HG02938 (cell line): ENCODE data around the gene SH3TC2.

Source experiments
- ATAC-seq: cut with Tn5 transposase; IDR thresholded peaks from one replicate; pipeline ENCODE4 v1.9.1; 2021; ENCODE audit warnings: mild to moderate bottlenecking, moderate library complexity; ENCODE audit not compliant: unreplicated experiment

The SH3TC2 gene

DNA sequence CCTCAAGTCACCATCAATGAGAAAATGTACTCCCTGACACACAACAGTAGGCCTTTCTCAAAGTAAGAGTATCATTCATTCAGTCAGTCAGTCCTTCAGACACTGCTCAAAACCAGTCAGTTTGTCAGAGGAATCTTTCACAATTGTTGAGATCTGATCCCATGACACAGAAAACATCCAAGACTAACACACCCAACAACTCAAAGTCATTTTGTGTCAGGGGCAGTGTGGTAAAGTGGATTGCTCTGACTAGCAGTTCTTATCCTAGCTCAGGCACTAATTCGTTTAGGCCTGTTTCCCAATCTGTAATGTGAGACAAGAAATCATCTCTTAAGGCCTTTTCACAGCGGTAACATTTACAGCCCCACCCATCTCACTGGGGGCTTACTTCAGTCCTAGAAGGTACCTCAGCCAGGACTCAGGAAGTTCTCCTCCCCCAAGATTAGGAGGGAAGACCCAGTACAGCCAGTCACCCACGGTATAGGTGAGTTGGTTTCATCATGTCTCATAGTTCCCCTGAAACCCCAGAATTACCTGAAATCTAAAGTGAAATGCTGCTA is 31.9 kb downstream of the SH3TC2 start:
- ATAC-seq = no peak

DNA sequence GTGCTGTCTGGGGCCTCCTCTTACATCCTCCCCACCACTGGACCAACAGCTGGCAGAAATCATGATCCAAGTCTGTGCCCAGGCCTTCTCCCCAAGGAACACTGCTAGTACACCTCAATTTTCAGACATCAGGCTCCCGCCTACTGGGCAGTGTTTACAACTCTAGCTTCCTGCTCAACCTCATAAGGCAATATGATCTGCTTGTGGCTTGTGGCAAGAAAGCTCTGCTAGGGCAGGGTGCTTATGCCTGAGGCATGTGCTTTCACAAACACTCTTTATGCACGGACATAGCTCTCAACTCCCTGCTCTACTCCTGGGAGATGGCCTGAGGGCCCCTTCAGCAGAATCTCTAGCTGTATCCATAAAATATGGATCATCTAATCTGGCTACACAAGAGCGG is 32.5 kb downstream of the SH3TC2 start:
- no peak for ATAC-seq

DNA sequence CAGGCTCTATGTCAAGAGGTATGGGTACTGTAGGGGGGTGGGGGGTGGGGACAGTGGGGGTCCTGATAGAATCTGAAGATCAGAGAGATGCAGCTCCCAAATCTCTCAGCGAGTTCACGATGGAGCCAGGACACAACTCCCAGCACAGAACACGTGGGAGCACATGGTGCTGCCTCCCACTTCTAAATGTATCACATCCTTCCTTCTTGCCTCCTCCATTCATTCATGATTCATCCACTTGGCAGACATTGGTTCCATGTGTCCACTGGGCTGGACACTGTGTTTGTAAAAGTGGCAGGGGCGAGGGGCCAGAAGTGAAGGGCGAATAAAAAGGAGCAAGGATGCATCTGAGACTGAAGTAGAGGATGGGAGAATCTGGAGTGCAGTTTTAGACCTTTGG is 33.9 kb downstream of the SH3TC2 start:
- no peak for ATAC-seq

DNA sequence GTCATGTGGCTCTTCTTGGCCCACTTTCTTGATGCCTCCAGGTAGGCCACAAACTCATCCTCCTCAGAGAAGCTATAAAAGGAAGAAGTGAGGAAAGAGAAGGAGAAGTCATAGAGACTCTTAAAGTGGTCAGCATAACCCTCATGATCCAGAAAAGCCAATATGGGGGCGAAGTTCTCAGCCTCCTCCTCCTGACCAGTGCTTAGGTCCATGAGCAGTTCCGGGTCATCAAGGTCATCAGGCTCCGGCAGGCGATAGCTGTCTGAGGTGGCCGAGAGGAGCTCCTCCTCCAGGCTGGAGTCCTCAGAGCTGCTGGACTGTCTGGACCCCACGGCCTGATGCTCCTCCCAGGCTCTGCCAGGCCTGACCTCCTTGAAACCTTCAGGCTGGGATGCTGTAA is 34.7 kb downstream of the SH3TC2 start:
- no peak for ATAC-seq

- ATAC-seq = no peak
These were observed 35.2 kb downstream of the SH3TC2 start for GRCh38 chr5:149027636-149028035.

- ATAC-seq = no peak
These were observed 37.9 kb downstream of the SH3TC2 start for GRCh38 chr5:149024943-149025342.

GRCh38 chr5:149024477-149024876 is 38.4 kb downstream of the SH3TC2 start:
- no peak for ATAC-seq

- no peak for ATAC-seq
These were observed 40.7 kb downstream of the SH3TC2 start for GRCh38 chr5:149022200-149022599.

GRCh38 chr5:149019679-149020078 is 43.2 kb downstream of the SH3TC2 start:
- ATAC-seq = no peak

- no peak for ATAC-seq
These were observed 43.9 kb downstream of the SH3TC2 start for GRCh38 chr5:149018909-149019443.

DNA sequence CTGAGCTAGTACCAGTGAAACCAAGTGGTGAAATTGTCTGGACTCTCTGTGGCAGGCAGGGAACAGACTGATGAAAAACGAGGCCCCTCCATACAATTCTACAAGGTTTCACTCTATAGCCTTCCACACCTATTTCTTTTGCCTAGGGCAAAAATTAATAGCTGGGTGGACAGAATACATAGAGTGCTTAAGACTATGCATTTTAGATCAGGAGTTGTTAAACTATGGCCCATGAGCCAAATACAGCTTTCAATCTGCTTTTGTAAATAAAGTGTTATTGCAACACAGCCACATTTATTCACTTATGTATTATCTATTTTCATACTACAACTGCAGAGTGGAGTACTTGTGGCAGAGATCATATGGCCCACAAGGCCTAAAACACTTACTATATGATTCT is 45.2 kb downstream of the SH3TC2 start:
- no peak for ATAC-seq

- no peak for ATAC-seq
These were observed 47.3 kb downstream of the SH3TC2 start for GRCh38 chr5:149015561-149015960.

- no peak for ATAC-seq
These were observed 47.7 kb downstream of the SH3TC2 start for GRCh38 chr5:149015126-149015525.

GRCh38 chr5:149014571-149015031 is 48.3 kb downstream of the SH3TC2 start:
- ATAC-seq = no peak

- ATAC-seq = no peak
These were observed 49.1 kb downstream of the SH3TC2 start for GRCh38 chr5:149013796-149014195.

DNA sequence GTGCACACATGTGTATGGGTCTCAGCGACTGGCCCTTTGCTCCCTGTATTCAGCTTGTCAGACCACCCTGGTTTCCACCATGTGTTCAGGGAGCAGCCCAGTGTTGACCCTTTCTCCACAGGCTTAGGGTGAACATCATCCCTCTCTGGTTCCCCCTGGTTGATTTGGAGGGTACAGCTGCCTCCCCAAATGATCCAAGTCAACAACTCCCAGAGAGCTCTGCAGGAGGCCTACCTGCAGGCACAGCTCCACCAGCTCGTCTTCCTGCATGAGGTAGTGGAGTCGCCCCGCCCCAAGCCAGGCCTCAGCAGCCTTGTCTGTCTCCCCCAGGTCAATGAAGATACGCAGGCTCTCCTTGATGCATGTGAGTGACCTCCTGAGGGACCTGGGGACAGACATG is 50.5 kb downstream of the SH3TC2 start:
- ATAC-seq = no peak

DNA sequence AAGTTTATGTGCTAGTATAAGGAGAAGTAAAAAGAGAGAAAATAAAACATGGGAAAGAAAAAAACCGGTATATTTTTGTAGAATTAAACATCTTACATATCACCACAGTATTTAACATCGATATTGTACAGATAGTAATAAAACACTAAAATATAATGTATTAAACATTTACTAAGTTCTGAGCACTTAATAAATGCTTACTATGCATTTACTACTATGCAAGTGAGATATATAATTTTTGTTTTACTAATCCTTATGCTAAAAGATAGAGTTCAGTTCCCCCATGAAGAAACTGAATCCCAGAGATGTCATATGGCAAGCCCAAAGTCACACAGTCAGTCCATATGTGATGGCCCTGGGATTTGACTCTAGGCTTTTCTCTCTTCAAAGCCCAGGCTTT is 51.1 kb downstream of the SH3TC2 start:
- ATAC-seq = no peak

GRCh38 chr5:149011084-149011483 is 51.8 kb downstream of the SH3TC2 start:
- no peak for ATAC-seq

GRCh38 chr5:149007174-149007573 is 55.7 kb downstream of the SH3TC2 start:
- ATAC-seq = no peak

GRCh38 chr5:149006426-149006825 is 56.4 kb downstream of the SH3TC2 start:
- ATAC-seq = no peak

DNA sequence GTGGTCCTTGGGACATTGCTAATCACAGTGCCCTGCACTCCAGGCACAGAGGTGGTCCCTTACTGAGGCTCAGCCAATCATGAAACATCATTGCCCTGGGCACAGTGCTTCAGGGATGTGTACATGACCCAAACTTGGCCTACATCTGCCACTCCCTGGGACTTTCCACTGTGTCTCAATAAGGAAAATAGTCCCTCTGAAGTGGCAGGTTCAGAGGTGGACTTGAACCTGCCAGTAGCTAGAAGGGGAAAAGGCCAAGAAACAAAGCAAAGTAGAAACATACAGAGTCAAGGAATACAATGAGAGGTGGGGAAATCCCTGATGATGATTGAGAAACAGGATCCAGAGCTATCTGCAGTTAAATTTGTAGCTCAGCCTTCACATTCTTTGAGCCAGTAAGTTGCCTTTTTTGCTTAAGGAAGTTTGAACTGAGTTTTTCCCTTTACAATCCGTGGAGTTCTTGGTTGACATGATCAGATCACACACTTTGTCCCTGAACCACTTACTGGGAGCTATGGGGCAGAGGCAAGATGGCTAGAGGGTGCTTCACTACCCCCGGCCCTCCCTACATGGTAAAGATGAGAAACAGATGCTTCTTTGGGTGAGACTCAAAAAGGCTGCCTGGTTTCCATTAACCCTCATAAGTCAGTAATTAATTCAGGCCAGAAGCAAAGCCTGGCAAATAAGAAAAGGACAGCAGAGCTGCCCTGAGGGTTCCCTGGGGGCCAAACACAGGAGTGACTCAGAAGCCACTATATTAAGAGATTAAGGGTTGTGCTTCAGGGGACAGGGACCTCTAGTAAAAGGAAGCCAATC is 57.6 kb downstream of the SH3TC2 start:
- ATAC-seq = no peak

DNA sequence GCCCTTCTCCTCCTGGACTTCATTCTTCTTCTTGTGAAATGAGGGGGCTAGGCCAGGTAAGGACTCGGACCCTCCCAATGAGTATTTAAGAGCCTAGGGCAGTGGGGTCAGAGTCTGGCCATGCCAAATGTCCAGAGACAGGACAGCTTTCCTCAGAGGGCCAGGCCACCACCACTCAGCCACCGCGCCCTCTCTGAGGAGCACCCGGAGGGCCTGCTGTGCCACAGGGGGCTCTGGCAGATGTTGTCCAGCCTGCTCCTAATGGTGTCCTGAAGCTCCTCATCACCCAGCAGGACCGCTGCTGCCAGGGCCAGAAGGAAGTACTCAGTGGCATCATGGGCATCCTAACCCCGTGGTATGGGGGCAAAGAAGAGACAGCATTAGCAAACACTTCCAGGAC is 58.3 kb downstream of the SH3TC2 start:
- ATAC-seq = no peak
